Transverse colon (tissue), 4 donors: ENCODE measurements around the gene BMX. TPM values are rescaled to one million over a fixed set of nuclear protein-coding genes. Genes with fewer than 3 reads are reported as not detected.

Experiments used
- DNase-seq: peaks from one replicate; pipeline ENCODE4 v3.0.0-alpha.2; 2019
- H3K27ac ChIP-seq, 4 donors: fragments of 200-600 bp; sonication (generic); 2 replicates each; pipeline ENCODE4 v1.5.1; 2016 to 2018; ENCODE audit warnings: inconsistent platforms in 4 of 4
- H3K27me3 ChIP-seq: fragments of 200-600 bp; sonication (generic); 2 replicates; pipeline ENCODE4 v1.5.1; 2017; ENCODE audit warnings: inconsistent platforms
- H3K36me3 ChIP-seq, 4 donors: fragments of 200-600 bp; sonication (generic); 2 replicates each; pipeline ENCODE4 v1.5.1; 2017 to 2019; ENCODE audit warnings: inconsistent platforms in 4 of 4
- H3K4me1 ChIP-seq, 4 donors: fragments of 200-600 bp; sonication (generic); 2 replicates each; pipeline ENCODE4 v1.5.1; 2017 to 2020; ENCODE audit warnings: inconsistent platforms in 4 of 4
- H3K4me3 ChIP-seq, 4 donors: fragments of 200-600 bp; sonication (generic); 1 replicate in 1 of 4; 2 replicates in 3 of 4; pipeline versions ENCODE4 v1.5.1 to v1.6.1; 2017 to 2019; ENCODE audit warnings: inconsistent platforms in 4 of 4
- H3K9me3 ChIP-seq, 2 donors: fragments of 200-600 bp; sonication (generic); 2 replicates each; pipeline ENCODE4 v1.5.1; 2017 to 2019; ENCODE audit warnings: inconsistent platforms in 2 of 2
- EP300 ChIP-seq: sonication (generic); formaldehyde crosslinking; IDR thresholded peaks from one replicate; pipeline ENCODE4 v1.6.1; 2017; ENCODE audit warnings: antibody characterized with exemption, low read depth
- POLR2A ChIP-seq: fragments of 450-650 bp; IDR thresholded peaks from one replicate; pipeline ENCODE4 v1.6.1; 2016; ENCODE audit warnings: antibody characterized with exemption, mild to moderate bottlenecking, moderate library complexity
- POLR2AphosphoS5 ChIP-seq, 3 donors: sonication (generic); formaldehyde crosslinking; IDR thresholded peaks; one replicate each; pipeline ENCODE4 v1.6.1; 2016; ENCODE audit warnings: antibody characterized with exemption in 3 of 3
- WGBS, 2 donors: methylation state at CpG; one replicate each; pipeline ENCODE4 v1.1.5; 2018; ENCODE audit warnings: low coverage in 1 of 2; 5-methylcytosine and 5-hydroxymethylcytosine counted together
- in situ Hi-C, 4 donors: fragments of 200-750 bp; cut with MboI; loops; one replicate each; pipeline versions ENCODE4 v1.15.0 to v1.15.1; 2017; ENCODE audit warnings: low sequenced_read_pairs in 3 of 4, low pct_ligation_motif_present in 1 of 4, low pct_unique_long_range_greater_than_20kb in 1 of 4
- intact Hi-C: fragments of 100-400 bp; cut with DNase I; formaldehyde crosslinking; loops from one replicate; pipeline ENCODE4 v1.15.1; 2023; ENCODE audit warnings: low total_unique reads
- total RNA-seq, 4 donors: library from RNA; depleted of rRNA; stranded (reverse); fragments of >200 nt; gene quantifications; one replicate each; pipeline ENCODE4 v1.1.0, GENCODE V29; 2016
- TF ChIP-seq, protein P1 (sequence below), 5 experiments: fragments of 200-600 bp in 3 of 5; fragments of 450-650 bp in 2 of 5; sonication (generic) in 3 of 5; IDR thresholded peaks; 1 replicate in 2 of 5; 2 replicates in 3 of 5; pipeline ENCODE4 v1.5.1; 2016 to 2017; ENCODE audit warnings: antibody characterized with exemption in 5 of 5, inconsistent platforms in 3 of 5, mild to moderate bottlenecking in 2 of 5, moderate library complexity in 1 of 5

The BMX gene
- total RNA-seq: 1 to 10 TPM; 1.1 to 5.9 (median 3.4) TPM

DNA sequence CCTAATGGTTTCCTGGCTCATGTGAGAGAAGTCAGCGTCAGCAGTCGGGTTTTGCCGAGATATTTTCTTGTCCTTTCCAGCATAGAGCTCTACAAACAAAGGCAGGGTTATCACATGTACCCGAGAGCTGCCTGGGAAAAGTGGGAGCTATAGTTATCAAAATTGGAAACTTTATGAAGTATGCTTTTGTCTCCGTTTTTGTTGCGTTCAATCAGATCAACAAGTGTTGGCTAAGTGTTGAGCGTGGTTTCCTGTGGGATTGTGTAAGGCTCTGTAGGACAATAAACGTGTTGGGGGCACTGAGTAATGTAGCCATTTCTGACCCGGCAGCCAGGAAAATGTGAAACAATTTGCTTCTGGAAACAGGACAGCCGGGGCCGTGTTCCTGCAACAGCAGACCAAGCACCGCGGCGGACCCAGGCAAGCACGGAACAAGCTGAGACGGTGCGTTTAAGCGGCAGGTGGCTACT is at the start of gene BMX:
Gene BMX (plus strand): TSS at position 311 of the 470 bp plus-strand sequence. CDS start 7,547 bp downstream, outside the sequence.
- Histone ChIP-seq H3K27ac (no peak within 1 kb of the TSS), H3K4me3 (no peak within 1 kb of the TSS), H3K9me3 (no peaks in the 10 kb centered on the region), H3K36me3 (no peaks in the 10 kb centered on the region), H3K4me1 (no peaks in the 10 kb centered on the region), H3K27me3 (no peaks in the 10 kb centered on the region)
- no peak for DNase-seq
- WGBS, 2 donors: 78% methylated on average over 18 of the region's 18 CpGs; no CpG with 5 or more reads in 1 of the 2 donors
- intact Hi-C loops (no loop called here), in situ Hi-C loops (no loop called here)
- TF ChIP-seq EP300 (no peak), POLR2A (no peak), POLR2AphosphoS5 (IDR thresholded peaks at IDR 0.05) (no peak)
- TF ChIP-seq, protein P1, sequence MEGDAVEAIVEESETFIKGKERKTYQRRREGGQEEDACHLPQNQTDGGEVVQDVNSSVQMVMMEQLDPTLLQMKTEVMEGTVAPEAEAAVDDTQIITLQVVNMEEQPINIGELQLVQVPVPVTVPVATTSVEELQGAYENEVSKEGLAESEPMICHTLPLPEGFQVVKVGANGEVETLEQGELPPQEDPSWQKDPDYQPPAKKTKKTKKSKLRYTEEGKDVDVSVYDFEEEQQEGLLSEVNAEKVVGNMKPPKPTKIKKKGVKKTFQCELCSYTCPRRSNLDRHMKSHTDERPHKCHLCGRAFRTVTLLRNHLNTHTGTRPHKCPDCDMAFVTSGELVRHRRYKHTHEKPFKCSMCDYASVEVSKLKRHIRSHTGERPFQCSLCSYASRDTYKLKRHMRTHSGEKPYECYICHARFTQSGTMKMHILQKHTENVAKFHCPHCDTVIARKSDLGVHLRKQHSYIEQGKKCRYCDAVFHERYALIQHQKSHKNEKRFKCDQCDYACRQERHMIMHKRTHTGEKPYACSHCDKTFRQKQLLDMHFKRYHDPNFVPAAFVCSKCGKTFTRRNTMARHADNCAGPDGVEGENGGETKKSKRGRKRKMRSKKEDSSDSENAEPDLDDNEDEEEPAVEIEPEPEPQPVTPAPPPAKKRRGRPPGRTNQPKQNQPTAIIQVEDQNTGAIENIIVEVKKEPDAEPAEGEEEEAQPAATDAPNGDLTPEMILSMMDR (IDR thresholded peaks at IDR 0.05): no peak

DNA sequence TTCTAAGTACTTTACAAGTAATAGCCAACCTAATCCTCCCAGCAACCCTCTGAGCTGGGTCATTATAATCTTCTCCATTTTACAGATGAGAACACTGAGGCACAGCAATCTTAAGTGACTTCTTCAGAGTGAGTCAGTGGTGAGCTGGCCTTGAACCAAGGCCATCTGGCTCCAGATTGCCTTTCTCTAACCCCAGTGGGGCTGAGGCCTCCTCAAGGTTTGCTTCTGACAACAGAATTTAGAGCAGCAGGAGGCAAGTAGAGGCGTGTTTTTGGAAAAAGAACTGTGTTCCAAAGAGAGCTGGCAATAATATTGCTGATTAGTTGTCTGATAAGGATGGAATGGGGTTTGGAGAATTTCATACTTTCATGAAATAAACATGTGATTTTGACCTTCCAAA is 48.7 kb upstream of the BMX start:
- Histone ChIP-seq H3K27ac (no peak overlapping the region), H3K36me3 (no peaks in the 10 kb centered on the region), H3K9me3 (no peaks in the 10 kb centered on the region), H3K27me3 (no peaks in the 10 kb centered on the region), H3K4me3 (no peak overlapping the region), H3K4me1 (no peaks in the 10 kb centered on the region)
- in situ Hi-C loops (loop anchor here in 1 of 4 donors (25.0 kb wide), 1 partner anchor 115 kb away; the partner anchor contains the start of gene PIGA), intact Hi-C loops (no loop called here)
- 80% methylated on average over 1 of the region's 1 CpG; no CpG with 5 or more reads in 1 of the 2 donors for WGBS, 2 donors
- no peak for DNase-seq
- TF ChIP-seq POLR2A (no peak), POLR2AphosphoS5 (IDR thresholded peaks at IDR 0.05) (no peak)
- TF ChIP-seq, protein P1 (IDR thresholded peaks at IDR 0.05): no peak

DNA sequence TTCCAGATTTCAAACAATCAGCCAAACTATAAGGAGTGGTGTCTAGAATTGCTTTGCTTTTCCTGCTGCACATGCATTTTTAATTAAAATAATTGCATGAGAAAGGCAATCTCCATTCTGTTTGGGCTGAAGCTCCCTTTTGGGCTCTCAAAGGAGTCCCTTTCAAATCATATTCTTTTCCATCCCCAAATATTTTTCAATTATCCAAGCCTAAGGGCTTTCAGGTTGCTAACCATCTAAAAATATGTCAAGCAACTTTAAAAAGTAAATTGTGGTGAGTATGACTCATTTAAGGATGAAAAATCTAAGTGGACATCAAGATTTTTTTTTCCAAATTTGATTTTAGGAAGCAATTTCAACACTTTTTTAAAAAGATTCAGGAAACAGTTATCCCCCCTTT is 35.9 kb upstream of the BMX start:
- Histone ChIP-seq H3K4me1 (no peaks in the 10 kb centered on the region), H3K4me3 (no peak overlapping the region), H3K27me3 (no peaks in the 10 kb centered on the region), H3K27ac (no peak overlapping the region), H3K9me3 (no peaks in the 10 kb centered on the region), H3K36me3 (no peaks in the 10 kb centered on the region)
- intact Hi-C loops (loop anchor here (5.0 kb wide), 1 partner anchor 122 kb away; no protein-coding TSS in a partner anchor), in situ Hi-C loops (loop anchor here in 3 of 4 donors (10.0 to 25.0 kb wide), 2 partner anchors 120 to 127 kb away; partner anchors contain the start of gene PIGA (in 1 of the 3))
- TF ChIP-seq EP300: no peak
- TF ChIP-seq POLR2A: no peak
- no peak for TF ChIP-seq POLR2AphosphoS5 (IDR thresholded peaks at IDR 0.05)
- TF ChIP-seq, protein P1 (IDR thresholded peaks at IDR 0.05): no peak
- no peak for DNase-seq

DNA sequence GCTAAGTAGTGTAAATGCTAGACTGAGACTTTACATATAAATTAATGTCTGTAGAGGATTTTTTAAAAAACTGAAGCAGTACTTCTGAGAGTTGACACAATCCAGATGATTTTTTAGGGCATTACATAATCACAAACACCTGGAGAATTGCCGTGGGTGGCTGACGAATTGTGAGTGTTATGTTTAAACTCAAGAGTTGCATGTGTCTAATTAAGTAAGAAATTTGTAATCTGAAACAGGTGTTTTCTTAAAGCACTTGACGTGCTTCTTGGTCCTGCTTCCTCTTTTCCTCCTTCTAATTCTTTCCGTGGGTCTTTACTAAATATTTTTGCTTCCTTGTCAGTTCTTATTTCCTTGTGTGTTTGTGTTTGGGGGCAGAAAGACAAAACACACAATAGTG is 35.3 kb upstream of the BMX start:
- intact Hi-C loops (loop anchor here (5.0 kb wide), 1 partner anchor 123 kb away; no protein-coding TSS in a partner anchor), in situ Hi-C loops (loop anchor here in 3 of 4 donors (10.0 to 25.0 kb wide), 2 partner anchors 121 to 128 kb away; partner anchors contain the start of gene PIGA (in 1 of the 3))
- no peak overlapping the region for H3K27ac ChIP-seq
- TF ChIP-seq EP300 (no peak), POLR2A (no peak), POLR2AphosphoS5 (IDR thresholded peaks at IDR 0.05) (no peak)
- TF ChIP-seq, protein P1 (IDR thresholded peaks at IDR 0.05): no peak
- no peak overlapping the region for H3K4me3 ChIP-seq
- H3K9me3 ChIP-seq: no peaks in the 10 kb centered on the region
- no peak for DNase-seq
- no peaks in the 10 kb centered on the region for H3K4me1 ChIP-seq
- H3K27me3 ChIP-seq: no peaks in the 10 kb centered on the region
- H3K36me3 ChIP-seq: no peaks in the 10 kb centered on the region
- WGBS, 2 donors: 16 to 20% methylated on average over 1 to 4 of the region's 4 CpGs
